GM18951 (cell line): ENCODE measurements around the gene COPZ1.

ENCODE experiments used
- POLR2A ChIP-seq: IDR thresholded peaks from 4 replicates; pipeline ENCODE4 v1.6.1; 2011; ENCODE audit warnings: mild to moderate bottlenecking; ENCODE audit not compliant: insufficient read length, insufficient read depth; ENCODE audit errors: extremely low read depth
- in situ Hi-C: fragments of 300-500 bp; cut with MboI; formaldehyde crosslinking; loops from one replicate; pipeline ENCODE4 v1.12.0; 2022; ENCODE audit warnings: low sequenced_read_pairs, mixed read lengths, inconsistent platforms; ENCODE audit not compliant: unreplicated experiment

COPZ1 gene

DNA sequence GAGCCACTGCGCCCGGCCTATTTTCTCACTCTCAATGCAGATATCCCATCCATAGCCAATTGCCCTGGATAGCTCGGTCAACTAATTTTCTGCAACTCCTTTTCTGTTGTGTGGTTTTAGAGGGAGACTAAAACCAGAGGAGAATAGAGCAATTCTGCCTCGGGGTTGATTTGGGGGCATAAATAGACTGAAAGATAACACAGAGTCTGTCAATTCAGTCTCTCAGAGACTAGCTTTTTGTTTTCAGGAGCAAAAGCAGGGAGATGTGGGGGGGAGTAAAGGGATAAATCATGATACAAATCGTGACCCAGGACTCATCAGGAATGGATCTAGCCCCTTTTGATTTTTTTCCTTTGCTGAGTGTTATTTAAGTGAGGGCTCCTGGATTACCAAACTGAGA lies 6.5 kb downstream of the COPZ1 start:
- in situ Hi-C loops: no loop called here
- no peak for TF ChIP-seq POLR2A

DNA sequence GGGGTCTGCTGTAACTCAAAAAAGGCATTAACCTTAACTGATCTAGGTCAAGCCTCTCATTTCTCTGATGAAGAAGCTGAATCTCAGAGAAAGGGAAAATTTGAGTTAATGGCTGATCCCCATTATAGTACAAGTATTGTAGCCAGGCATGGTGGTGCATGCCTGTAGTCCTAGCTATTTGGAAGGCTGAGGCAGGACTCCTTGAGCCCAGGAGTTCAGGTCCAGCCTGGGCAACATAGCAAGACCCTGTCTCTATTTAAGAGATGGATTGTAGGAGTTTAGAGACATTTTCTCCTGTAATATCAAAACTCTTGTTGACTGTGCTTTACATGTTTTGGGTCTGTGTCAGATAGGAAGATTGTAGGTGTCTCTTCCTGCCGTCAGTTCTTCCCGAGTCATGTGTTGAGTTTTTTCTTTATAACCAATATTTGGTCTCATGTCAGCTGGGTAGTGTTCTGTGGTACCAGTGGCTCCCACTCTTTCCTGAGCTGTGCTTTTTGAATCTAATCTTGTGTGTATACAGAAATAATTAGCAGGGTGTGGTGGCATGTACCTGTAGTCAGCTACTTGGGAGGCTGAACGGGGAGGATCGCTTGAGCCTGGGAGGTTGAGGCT lies 8.6 kb downstream of the COPZ1 start:
- in situ Hi-C loops: no loop called here
- TF ChIP-seq POLR2A: no peak

DNA sequence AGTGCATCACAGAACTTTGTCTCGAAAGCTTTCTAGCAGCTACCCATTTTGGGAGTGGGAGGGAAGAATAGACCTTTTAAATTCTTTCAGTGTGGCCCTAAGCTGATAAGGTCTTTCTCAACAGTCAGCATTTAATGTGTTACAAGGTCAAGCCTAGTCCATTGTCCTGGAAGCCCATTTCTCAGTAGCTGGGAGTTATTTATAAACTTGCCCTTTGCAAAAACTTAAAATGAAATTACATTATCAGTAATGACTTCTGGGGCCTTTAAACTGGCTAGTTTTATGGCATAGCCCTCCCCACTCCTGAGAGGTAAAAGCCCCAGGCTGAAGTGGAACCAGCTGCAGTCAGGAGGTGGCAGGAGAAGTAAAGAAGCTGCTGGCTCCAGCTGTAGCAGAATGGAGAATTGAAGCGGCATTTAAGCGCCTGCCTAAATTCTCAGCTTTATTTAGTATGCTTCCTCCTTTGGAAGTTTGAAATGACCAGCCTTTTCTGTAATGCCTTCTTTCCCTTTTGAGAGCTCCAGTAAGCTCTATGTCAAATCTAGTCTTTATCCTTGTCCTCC lies 12.4 kb downstream of the COPZ1 start:
- in situ Hi-C loops: no loop called here
- TF ChIP-seq POLR2A: no peak

DNA sequence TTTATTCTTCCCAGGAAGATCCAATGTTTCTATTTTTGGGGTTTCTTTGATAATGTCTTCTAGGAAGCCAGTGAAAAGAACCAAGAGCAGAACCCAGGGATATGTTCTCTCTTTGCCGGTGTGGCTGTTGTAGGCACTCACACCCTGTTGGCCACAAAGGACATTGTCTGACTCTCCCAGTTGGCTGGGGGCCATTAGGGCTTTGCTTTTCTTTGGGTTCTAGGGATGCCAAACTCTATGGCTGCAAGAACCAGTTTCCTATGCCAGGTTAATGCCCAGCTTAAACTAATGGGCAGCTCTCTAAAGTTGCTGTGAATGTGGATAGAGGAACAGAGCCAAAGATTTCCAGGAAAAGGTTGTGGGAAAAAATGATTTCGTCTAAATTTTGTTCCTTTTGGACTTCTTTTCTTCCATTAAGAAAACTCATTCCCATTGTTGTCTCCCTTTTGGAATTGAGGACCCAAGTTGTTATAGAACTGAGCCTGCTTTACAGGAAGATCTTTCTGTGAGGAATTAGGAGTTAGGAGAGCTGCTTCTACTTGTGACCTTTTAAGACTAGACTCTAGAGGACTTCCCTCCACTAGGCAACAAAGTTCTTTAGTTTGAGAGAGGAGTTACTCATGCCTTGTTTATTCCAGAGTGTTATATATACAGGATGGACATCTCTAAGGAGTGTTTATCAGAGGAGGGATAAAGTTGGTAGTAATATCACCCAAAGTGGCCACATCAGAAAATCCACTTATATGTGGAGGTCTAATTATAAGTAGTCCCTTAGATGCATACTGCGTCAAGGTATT lies 13.1 kb downstream of the COPZ1 start:
- in situ Hi-C loops: no loop called here
- no peak for TF ChIP-seq POLR2A

DNA sequence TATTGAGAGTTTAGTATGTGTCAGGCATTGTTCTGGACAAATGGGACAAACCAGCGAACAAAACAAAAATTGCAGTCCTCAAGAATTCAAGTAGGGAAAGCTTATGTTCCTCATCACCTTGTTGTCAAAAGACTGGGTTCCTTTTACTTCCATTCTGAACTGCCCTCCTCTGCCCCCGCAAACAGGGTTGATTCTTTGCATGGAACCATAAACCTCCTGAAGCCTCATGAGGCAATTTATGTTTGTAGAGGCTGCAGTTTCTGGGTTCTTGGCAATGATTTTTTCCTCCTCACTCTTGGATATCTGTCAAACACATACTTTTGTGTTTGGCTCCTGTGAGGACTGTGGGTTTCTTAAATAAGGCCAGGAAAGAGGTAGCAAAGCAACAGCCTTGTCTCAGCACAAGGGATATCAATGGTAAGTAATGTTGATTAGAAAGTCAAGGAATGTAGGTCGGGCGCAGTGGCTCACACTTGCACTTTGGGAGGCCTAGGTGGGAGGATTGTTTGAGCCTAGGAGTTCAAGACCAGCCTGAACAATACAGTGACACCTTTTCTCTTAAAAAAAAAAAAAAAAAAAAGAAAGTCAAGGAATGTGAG lies 13.9 kb downstream of the COPZ1 start:
- in situ Hi-C loops: no loop called here
- no peak for TF ChIP-seq POLR2A

DNA sequence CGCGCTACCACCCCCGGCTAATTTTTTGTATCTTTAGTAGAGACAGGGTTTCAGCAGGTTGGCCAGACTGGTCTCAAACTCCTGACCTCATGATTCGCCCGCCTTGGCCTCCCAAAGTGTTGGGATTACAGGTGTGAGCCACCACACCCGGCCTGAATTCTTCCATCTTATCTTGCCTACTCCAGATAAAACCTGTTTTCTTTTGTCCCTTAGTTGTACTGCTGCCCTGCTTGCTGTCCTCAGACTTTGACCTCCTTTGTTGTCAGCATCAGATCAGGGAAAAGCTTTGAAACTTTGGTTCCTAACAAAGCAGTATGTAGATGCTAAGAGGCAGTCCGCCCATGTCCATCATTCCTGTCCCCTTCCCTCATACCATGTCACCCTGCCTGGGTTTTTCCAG lies 15.9 kb downstream of the COPZ1 start:
- in situ Hi-C loops: no loop called here
- TF ChIP-seq POLR2A: no peak

DNA sequence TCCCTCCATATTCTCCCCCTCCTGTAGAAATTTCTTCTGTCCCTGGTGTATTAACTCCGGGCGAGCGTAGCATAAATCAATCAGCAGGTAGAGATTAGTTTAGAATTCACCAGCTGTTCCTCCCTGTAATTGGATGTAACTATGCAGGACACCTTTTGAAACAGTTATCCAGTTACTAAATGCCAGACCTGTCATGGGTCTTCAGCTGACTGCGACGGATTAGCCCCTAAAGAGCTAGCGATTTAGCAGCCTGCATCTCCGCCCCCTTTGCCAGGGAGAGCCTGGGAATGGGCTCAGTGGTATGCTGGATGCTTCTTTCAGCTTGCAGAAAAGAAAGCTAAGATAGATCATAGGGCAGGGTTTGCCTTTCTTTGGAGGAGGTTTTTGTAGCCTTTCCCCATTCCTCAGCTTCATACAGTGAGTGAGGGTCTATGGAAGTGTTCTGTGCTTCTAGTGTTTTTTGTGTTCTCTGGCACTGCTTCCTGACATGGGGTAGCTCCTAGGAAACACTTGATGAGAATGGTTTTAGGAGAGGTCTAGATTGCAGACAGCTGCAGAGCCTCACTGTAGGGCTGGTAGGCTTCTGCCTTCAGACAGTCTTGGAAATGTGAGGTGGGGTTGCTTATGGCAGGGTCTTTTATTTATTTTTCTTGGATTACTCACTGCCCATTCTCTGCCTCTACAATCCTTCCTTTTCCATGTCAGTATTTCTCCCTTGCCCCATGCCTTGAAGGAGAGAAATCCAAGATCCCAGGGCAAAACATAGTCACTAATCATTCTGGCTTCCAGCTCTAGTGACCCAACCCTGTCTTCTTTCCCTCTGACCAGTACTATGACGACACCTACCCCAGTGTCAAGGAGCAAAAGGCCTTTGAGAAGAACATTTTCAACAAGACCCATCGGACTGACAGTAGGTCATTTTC lies 16.7 kb downstream of the COPZ1 start:
- in situ Hi-C loops: no loop called here
- no peak for TF ChIP-seq POLR2A

DNA sequence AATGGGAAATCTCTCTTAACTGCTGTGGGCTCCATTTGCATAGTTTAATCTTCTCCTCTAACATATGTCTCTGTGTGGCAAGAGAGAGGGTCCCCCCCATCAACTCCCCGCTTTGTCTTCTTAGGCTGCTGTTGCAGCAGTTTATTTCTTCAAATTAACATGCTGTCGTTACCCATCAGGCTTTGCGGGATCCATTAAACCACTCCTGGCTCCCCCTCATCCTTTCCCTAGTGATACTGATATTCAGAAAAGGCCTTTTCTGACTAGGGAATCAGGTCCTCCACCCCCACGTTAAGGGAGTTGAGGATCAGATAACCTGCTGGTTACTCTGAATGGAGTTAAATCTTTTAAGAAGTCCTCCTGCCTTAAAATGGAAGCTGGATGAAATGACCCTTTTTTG lies 24.1 kb downstream of the COPZ1 start:
- in situ Hi-C loops: no loop called here
- TF ChIP-seq POLR2A: no peak

DNA sequence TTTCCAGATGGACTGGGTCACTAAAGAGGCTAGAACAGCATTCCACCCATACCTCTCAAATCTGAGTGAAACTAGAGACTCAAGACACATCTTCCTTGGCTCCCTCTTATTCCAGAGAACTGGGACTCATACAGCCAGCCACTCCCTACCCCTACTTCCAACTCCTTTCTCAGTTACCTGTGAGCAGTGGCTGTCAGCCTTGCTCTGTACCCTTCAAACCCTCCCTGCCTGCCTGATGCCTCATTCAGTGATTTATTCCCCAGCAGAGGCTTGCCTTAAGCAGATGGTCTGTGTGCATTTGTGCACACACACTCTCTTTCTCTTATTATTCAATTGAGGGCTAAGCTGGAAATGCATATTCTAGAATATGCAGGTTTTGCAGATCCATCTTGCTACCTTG lies 24.7 kb downstream of the COPZ1 start:
- TF ChIP-seq POLR2A: no peak
- in situ Hi-C loops: loop anchor here (25.0 kb wide), 1 partner anchor 337 kb away; the partner anchor contains the start of genes HOXC8 and HOXC9

DNA sequence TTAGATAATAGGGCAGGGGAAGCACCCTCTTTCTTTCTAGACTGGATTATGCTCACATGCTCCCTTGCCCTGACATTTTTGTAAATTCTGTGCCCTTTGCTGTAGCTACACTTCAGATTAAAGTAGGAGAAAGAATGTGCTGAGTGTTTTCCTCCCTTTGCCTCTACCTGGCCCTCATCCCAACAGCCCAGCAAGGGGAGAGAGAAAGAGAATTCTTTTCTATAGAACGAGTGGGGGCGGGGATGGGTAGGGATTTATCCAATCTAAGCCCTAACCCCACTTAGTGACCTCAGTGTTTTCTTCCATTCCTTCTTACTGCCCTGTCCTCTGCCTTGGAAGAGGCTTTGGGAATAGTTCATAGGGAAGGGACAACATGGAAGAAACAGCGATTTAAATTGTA lies 25.8 kb downstream of the COPZ1 start:
- in situ Hi-C loops: loop anchor here (25.0 kb wide), 1 partner anchor 338 kb away; the partner anchor contains the start of genes HOXC8 and HOXC9
- no peak for TF ChIP-seq POLR2A

DNA sequence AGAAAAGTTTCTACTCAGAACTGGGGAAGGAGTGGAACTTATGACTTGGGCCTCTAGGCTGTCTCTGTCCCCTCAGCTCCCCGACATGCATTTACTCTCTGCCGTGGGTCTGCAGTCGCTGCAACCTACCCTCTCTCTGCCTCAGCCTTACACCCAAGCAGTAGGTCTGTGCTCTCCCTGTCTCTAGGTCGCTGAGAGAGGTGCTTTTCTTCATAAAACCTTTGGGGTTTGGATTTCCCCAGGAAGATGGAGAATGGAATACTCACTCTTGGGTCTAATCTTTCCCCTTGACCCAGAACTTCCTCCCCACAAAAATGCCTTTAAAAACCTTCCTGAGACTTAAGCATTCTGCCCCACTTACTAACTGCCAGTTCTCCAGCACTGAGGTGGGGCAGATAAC lies 26.4 kb downstream of the COPZ1 start:
- no peak for TF ChIP-seq POLR2A
- in situ Hi-C loops: loop anchor here (25.0 kb wide), 1 partner anchor 339 kb away; the partner anchor contains the start of genes HOXC8 and HOXC9

DNA sequence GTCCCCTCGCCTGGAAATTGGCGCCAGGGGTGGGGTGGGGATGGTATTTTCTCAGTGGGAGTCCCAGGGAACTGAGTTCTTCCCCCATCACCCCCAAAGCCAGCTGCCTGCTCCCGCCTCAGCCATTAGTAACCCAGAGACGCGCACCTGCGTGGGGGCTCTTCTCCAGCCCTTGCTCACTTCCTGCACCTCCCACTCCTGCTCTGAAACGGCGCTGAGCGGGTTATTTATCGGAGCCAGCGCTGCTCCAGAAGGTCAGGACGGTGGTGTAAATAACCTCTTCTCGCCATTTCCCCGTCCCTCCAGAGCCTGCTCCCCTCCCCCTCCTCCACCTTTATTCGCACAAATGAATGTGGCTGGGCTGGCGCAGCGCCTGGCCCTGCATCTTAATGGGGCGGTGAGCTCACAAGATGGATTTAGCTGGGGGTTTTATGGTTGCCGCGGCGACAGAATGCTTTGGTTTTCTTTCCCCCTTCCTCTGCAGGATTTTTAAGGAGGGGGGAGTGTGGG lies 27.1 kb downstream of the COPZ1 start:
- in situ Hi-C loops: loop anchor here (25.0 kb wide), 1 partner anchor 340 kb away; the partner anchor contains the start of genes HOXC8 and HOXC9
- no peak for TF ChIP-seq POLR2A
